Prostate gland (tissue), 2 donors: ENCODE results near the gene KCNJ13. TPM values are rescaled to one million over a fixed set of nuclear protein-coding genes. Genes with fewer than 3 reads are reported as not detected.

Experiments
- DNase-seq: peaks from one replicate; pipeline ENCODE4 v3.0.0-alpha.2; 2019; ENCODE audit warnings: low spot score
- H3K27ac ChIP-seq, 2 donors: fragments of 200-600 bp; sonication (generic); 2 replicates each; pipeline ENCODE4 v1.5.1; 2017 to 2019
- H3K27me3 ChIP-seq: fragments of 200-600 bp; sonication (generic); replicated peaks from 2 replicates; pipeline ENCODE4 v1.5.1; 2019; ENCODE audit not compliant: insufficient read depth
- H3K36me3 ChIP-seq, 2 donors: fragments of 200-600 bp; sonication (generic); 1 replicate in 1 of 2; 2 replicates in 1 of 2; pipeline versions ENCODE4 v1.5.1 to v1.8.1; 2017 to 2019
- H3K4me1 ChIP-seq: fragments of 200-600 bp; sonication (generic); replicated peaks from 2 replicates; pipeline ENCODE4 v1.5.1; 2019
- H3K4me3 ChIP-seq, 2 donors: fragments of 200-600 bp; sonication (generic); 2 replicates each; pipeline ENCODE4 v1.5.1; 2017 to 2019
- H3K9me3 ChIP-seq: fragments of 200-600 bp; sonication (generic); 2 replicates; pipeline ENCODE4 v1.5.1; 2017
- CTCF ChIP-seq, 4 experiments: fragments of 200-600 bp in 2 of 4; fragments of 450-650 bp in 2 of 4; sonication (generic) in 2 of 4; IDR thresholded peaks; 1 replicate in 3 of 4; 2 replicates in 1 of 4; pipeline ENCODE4 v1.5.1; 2016 to 2019; ENCODE audit warnings: antibody characterized with exemption in 4 of 4, mild to moderate bottlenecking in 2 of 4, moderate library complexity in 2 of 4
- POLR2A ChIP-seq: fragments of 450-650 bp; IDR thresholded peaks from one replicate; pipeline ENCODE4 v1.6.1; 2016; ENCODE audit warnings: antibody characterized with exemption, mild to moderate bottlenecking
- POLR2AphosphoS5 ChIP-seq: sonication (generic); formaldehyde crosslinking; IDR thresholded peaks from one replicate; pipeline ENCODE4 v1.6.1; 2017; ENCODE audit warnings: antibody characterized with exemption
- WGBS: methylation state at CpG from one replicate; pipeline ENCODE4 v1.1.5; 2018; 5-methylcytosine and 5-hydroxymethylcytosine counted together
- intact Hi-C: fragments of 100-400 bp; cut with DNase I; formaldehyde crosslinking; loops from one replicate; pipeline ENCODE4 v1.14.2; 2022
- total RNA-seq, 2 donors: library from RNA; depleted of rRNA; stranded (reverse); fragments of >200 nt; gene quantifications; one replicate each; pipeline ENCODE4 v1.1.0, GENCODE V29; 2016

Gene KCNJ13
- total RNA-seq, 2 donors from 2014 or later: 0.32 to 3.5 TPM

DNA sequence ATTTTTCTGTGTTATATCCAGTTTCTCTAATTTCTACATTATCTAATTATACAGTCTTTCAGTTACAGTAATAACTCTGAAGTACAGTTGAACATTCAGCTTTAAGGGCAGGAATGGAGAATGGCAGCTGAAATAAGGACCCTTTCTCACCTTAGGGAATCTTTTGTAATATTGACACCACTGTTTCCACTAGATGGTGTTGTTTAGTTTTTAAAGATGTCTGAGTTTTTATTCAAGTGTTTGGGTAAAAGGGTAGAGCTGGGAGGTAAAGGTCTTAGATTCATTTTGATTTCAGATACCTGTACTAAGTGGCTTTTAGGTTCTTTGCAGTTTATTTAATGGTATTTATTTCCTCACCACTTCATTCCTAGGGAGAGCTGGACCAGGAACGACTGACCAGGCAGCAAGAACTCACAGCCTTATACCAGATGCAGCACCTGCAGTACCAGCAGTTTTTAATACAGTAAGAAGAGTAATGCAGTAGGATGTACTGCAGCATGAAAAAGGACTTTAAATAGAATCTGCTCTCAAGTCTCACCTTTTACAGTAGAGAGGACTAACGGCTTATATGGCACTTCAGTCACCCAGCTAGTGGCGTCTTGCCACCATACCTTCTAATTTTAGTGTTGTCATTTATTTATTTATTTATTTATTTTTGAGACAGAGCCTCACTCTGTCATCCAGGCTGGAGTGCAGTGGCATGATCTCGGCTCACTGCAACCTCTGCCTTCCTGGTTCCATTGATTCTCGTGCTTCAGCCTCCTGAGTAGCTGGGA is 33.2 kb upstream of the KCNJ13 start:
- Histone ChIP-seq H3K27ac (no peak overlapping the region), H3K4me3 (no peak overlapping the region), H3K36me3 (peaks cover 0 to 14% of the 10 kb centered on the region in 2 donors), H3K9me3 (no peaks in the 10 kb centered on the region), H3K4me1 (no peaks in the 10 kb centered on the region), H3K27me3 (no peaks in the 10 kb centered on the region)
- no peak for DNase-seq
- intact Hi-C loops: no loop called here
- no peak for TF ChIP-seq POLR2A
- TF ChIP-seq CTCF (IDR thresholded peaks at IDR 0.05): no peak
- TF ChIP-seq POLR2AphosphoS5: no peak
- 89% methylated on average over 5 of the region's 5 CpGs for WGBS

GRCh38 chr2:232802091-232802490 is 25.7 kb upstream of the KCNJ13 start:
- 95% methylated on average over 3 of the region's 3 CpGs for WGBS
- DNase-seq: no peak
- H3K27me3 ChIP-seq: no peaks in the 10 kb centered on the region
- H3K9me3 ChIP-seq: no peaks in the 10 kb centered on the region
- no peak overlapping the region for H3K27ac ChIP-seq
- TF ChIP-seq CTCF (IDR thresholded peaks at IDR 0.05): no peak
- no peak for TF ChIP-seq POLR2AphosphoS5
- no peak for TF ChIP-seq POLR2A
- H3K36me3 ChIP-seq: peaks cover 0 to 7% of the 10 kb centered on the region in 2 donors
- intact Hi-C loops: no loop called here
- H3K4me3 ChIP-seq: no peak overlapping the region
- no peaks in the 10 kb centered on the region for H3K4me1 ChIP-seq

- no peak for DNase-seq
- no peak overlapping the region for H3K27ac ChIP-seq
- no peak overlapping the region for H3K4me3 ChIP-seq
- H3K36me3 ChIP-seq: no peaks in the 10 kb centered on the region
- TF ChIP-seq CTCF (IDR thresholded peaks at IDR 0.05) (no peak), POLR2A (no peak), POLR2AphosphoS5 (no peak)
- H3K4me1 ChIP-seq: no peaks in the 10 kb centered on the region
- H3K9me3 ChIP-seq: no peaks in the 10 kb centered on the region
- H3K27me3 ChIP-seq: no peaks in the 10 kb centered on the region
- intact Hi-C loops: no loop called here
- 70% methylated on average over 2 of the region's 2 CpGs for WGBS
Measured at GRCh38 chr2:232800166-232800565, 23.8 kb upstream of the KCNJ13 start.

- no peaks in the 10 kb centered on the region for H3K27me3 ChIP-seq
- no peak overlapping the region for H3K27ac ChIP-seq
- H3K9me3 ChIP-seq: no peaks in the 10 kb centered on the region
- no peaks in the 10 kb centered on the region for H3K36me3 ChIP-seq
- DNase-seq: no peak
- H3K4me3 ChIP-seq: no peak overlapping the region
- no peaks in the 10 kb centered on the region for H3K4me1 ChIP-seq
- TF ChIP-seq CTCF (IDR thresholded peaks at IDR 0.05) (no peak), POLR2A (no peak), POLR2AphosphoS5 (no peak)
- intact Hi-C loops: no loop called here
Measured at GRCh38 chr2:232798187-232798586, 21.8 kb upstream of the KCNJ13 start.

- H3K27me3 ChIP-seq: no peaks in the 10 kb centered on the region
- no peaks in the 10 kb centered on the region for H3K4me1 ChIP-seq
- H3K36me3 ChIP-seq: peaks cover 0 to 9% of the 10 kb centered on the region in 2 donors
- H3K9me3 ChIP-seq: no peaks in the 10 kb centered on the region
- H3K4me3 ChIP-seq: no peak overlapping the region
- TF ChIP-seq CTCF (IDR thresholded peaks at IDR 0.05) (no peak), POLR2A (no peak), POLR2AphosphoS5 (no peak)
- no peak overlapping the region for H3K27ac ChIP-seq
- no peak for DNase-seq
- intact Hi-C loops: no loop called here
- WGBS: 93% methylated on average over 1 of the region's 1 CpG
Measured at GRCh38 chr2:232795920-232796319, 19.6 kb upstream of the KCNJ13 start.
